Gastroesophageal sphincter (tissue), 3 donors: Measurements from ENCODE around the gene ATP2B2.

Experiments used
- CTCF ChIP-seq, 4 experiments: fragments of 200-600 bp in 2 of 4; fragments of 450-650 bp in 2 of 4; sonication (generic) in 1 of 4; IDR thresholded peaks; one replicate each; pipeline ENCODE4 v1.5.1; 2017 to 2019; ENCODE audit warnings: antibody characterized with exemption in 4 of 4, mild to moderate bottlenecking in 2 of 4, moderate library complexity in 2 of 4
- EP300 ChIP-seq: sonication (generic); formaldehyde crosslinking; IDR thresholded peaks from one replicate; pipeline ENCODE4 v1.6.1; 2017; ENCODE audit warnings: antibody characterized with exemption, mild to moderate bottlenecking
- POLR2A ChIP-seq, 2 donors: fragments of 450-650 bp; IDR thresholded peaks; one replicate each; pipeline ENCODE4 v1.6.1; 2017; ENCODE audit warnings: antibody characterized with exemption in 2 of 2, mild to moderate bottlenecking in 2 of 2, moderate library complexity in 1 of 2
- POLR2AphosphoS5 ChIP-seq: sonication (generic); formaldehyde crosslinking; IDR thresholded peaks from one replicate; pipeline ENCODE4 v1.6.1; 2017; ENCODE audit warnings: antibody characterized with exemption

DNA sequence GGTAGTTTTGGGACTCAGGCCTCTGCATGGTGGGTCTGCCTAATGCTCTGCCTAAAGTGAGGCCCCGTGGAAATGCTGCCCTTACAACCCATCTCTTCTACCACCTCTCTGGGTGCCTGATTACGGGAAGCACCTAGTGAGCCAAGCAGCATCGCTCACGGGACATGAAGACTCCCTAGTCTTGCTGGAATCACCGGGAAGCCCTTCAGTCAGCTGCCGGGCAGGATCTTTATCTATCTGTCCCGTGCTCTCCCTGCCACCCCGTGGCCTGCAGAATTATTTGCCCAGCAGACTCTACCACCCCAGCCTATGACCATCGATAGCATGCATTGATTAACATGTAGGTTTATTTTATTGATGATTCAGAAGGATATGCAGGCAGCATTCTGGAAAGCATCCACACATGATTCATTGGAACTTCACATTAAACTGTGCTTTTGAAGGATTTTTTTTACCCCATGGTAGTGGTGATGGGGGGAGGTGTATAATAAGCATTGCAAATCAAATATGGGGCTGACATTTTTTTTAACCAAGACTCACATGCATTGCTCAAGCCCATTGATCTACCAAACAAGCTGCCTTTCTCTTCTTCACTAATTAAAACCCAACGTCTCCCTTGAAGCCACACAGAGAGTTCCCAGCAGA, 63.1 kb downstream of the ATP2B2 start:
- TF ChIP-seq CTCF (IDR thresholded peaks at IDR 0.05): no peak
- TF ChIP-seq POLR2A (IDR thresholded peaks at IDR 0.05): no peak
- TF ChIP-seq POLR2AphosphoS5: no peak
- TF ChIP-seq EP300: no peak
